HepG2 (cell line): ENCODE results near the gene NAIF1. TPM values are rescaled to one million over a fixed set of nuclear protein-coding genes. Genes with fewer than 3 reads are reported as not detected.
A peak's percentile ranks its signal among the peaks of the same experiment; 100 is the strongest.

Experiments
- ATF6 ChIP-seq: sonication (generic); formaldehyde crosslinking; conservative IDR thresholded peaks from 2 replicates; pipeline ENCODE4 v1.4.0; 2020; ENCODE audit warnings: missing genetic modification reagents
- CBX5 ChIP-seq: sonication (generic); formaldehyde crosslinking; IDR thresholded peaks from 2 replicates; pipeline ENCODE4 v1.4.0; 2020; ENCODE audit warnings: missing genetic modification reagents, borderline replicate concordance
- CHD2 ChIP-seq: IDR thresholded peaks from 2 replicates; pipeline ENCODE4 v1.6.1; 2011; ENCODE audit warnings: low read depth, low read length, improper control_type of control experiment
- DR1 ChIP-seq: sonication (generic); formaldehyde crosslinking; IDR thresholded peaks from 2 replicates; pipeline ENCODE4 v1.8.0; 2021; ENCODE audit warnings: mild to moderate bottlenecking, missing genetic modification reagents, inconsistent platforms
- FOSL1 ChIP-seq: sonication (generic); formaldehyde crosslinking; IDR thresholded peaks from 2 replicates; pipeline ENCODE4 v1.9.0; 2021; ENCODE audit warnings: missing genetic modification reagents, borderline replicate concordance
- FOXO1 ChIP-seq: sonication (generic); formaldehyde crosslinking; IDR thresholded peaks from 2 replicates; pipeline ENCODE4 v1.4.0; 2020; ENCODE audit warnings: missing genetic modification reagents
- GABPA ChIP-seq, 2 experiments: IDR thresholded peaks; 2 replicates each; pipeline ENCODE4 v1.6.1; 2011 to 2016; ENCODE audit warnings: low read depth in 2 of 2, low read length in 1 of 2, missing biosample characterization in 1 of 2, missing genetic modification characterization in 1 of 2
- HINFP ChIP-seq: sonication (generic); formaldehyde crosslinking; IDR thresholded peaks from 2 replicates; pipeline ENCODE4 v1.4.0; 2020; ENCODE audit warnings: low read depth, mild to moderate bottlenecking, missing genetic modification reagents
- HNF4A ChIP-seq: sonication (generic); formaldehyde crosslinking; IDR thresholded peaks from 2 replicates; pipeline ENCODE4 v1.4.0; 2020; ENCODE audit warnings: missing genetic modification reagents
- HOXA7 ChIP-seq: sonication (generic); formaldehyde crosslinking; IDR thresholded peaks from 2 replicates; pipeline ENCODE4 v1.8.1; 2022; ENCODE audit warnings: mild to moderate bottlenecking, missing genetic modification reagents, moderate library complexity
- ISX ChIP-seq: sonication (generic); formaldehyde crosslinking; conservative IDR thresholded peaks from 2 replicates; pipeline ENCODE4 v1.5.0; 2020; ENCODE audit warnings: missing genetic modification reagents
- KDM3A ChIP-seq: IDR thresholded peaks from 2 replicates; pipeline ENCODE4 v1.6.1; 2018; ENCODE audit warnings: low read depth, missing compliant biosample characterization
- KLF16 ChIP-seq, 2 experiments: sonication (generic) in 1 of 2; formaldehyde crosslinking in 1 of 2; IDR thresholded peaks; 2 replicates each; pipeline versions ENCODE4 v1.6.1 to v1.8.0; 2016 to 2023; ENCODE audit warnings: missing genetic modification reagents in 2 of 2, missing compliant biosample characterization in 1 of 2
- MYNN ChIP-seq: sonication (generic); formaldehyde crosslinking; IDR thresholded peaks from 2 replicates; pipeline ENCODE4 v1.4.0; 2020; ENCODE audit warnings: mild to moderate bottlenecking, low read depth, missing genetic modification reagents
- NFKB2 ChIP-seq: sonication (generic); formaldehyde crosslinking; IDR thresholded peaks from 2 replicates; pipeline ENCODE4 v1.4.0; 2020; ENCODE audit warnings: missing genetic modification reagents, borderline replicate concordance
- NFYC ChIP-seq: IDR thresholded peaks from 2 replicates; pipeline ENCODE4 v1.6.1; 2016; ENCODE audit warnings: missing genetic modification reagents, missing compliant biosample characterization
- PHF5A ChIP-seq: IDR thresholded peaks from one replicate; pipeline ENCODE4 v1.6.1; 2018; ENCODE audit warnings: low read depth, missing genetic modification reagents; ENCODE audit not compliant: unreplicated experiment
- RBAK ChIP-seq: sonication (generic); formaldehyde crosslinking; IDR thresholded peaks from 2 replicates; pipeline ENCODE4 v1.5.1; 2020; ENCODE audit warnings: mild to moderate bottlenecking, missing genetic modification reagents
- RBM22 ChIP-seq: fragments of 200-400 bp; formaldehyde crosslinking; optimal IDR thresholded peaks from 2 replicates; pipeline ENCODE3; 2017; ENCODE audit warnings: mild to moderate bottlenecking, low read length, moderate library complexity
- REL ChIP-seq: sonication (generic); formaldehyde crosslinking; conservative IDR thresholded peaks from 2 replicates; pipeline ENCODE4 v1.8.0; 2022; ENCODE audit warnings: mild to moderate bottlenecking, missing genetic modification reagents, moderate library complexity
- SMAD9 ChIP-seq: sonication (generic); formaldehyde crosslinking; IDR thresholded peaks from 2 replicates; pipeline ENCODE4 v1.5.1; 2020; ENCODE audit warnings: mild to moderate bottlenecking, missing genetic modification reagents
- THAP9 ChIP-seq: sonication (generic); formaldehyde crosslinking; IDR thresholded peaks from 2 replicates; pipeline ENCODE4; 2020; ENCODE audit warnings: missing genetic modification reagents, mild to moderate bottlenecking, borderline replicate concordance
- ZMYM2 ChIP-seq: sonication (generic); formaldehyde crosslinking; IDR thresholded peaks from 2 replicates; pipeline ENCODE4 v1.8.0; 2022; ENCODE audit warnings: mild to moderate bottlenecking, missing genetic modification reagents
- ZNF143 ChIP-seq: sonication (generic); formaldehyde crosslinking; IDR thresholded peaks from 2 replicates; pipeline ENCODE4 v1.4.0; 2020; ENCODE audit warnings: missing genetic modification reagents
- ZNF30 ChIP-seq: sonication (generic); formaldehyde crosslinking; IDR thresholded peaks from 2 replicates; pipeline ENCODE4 v1.5.0; 2020; ENCODE audit warnings: mild to moderate bottlenecking, missing genetic modification reagents
- ZNF34 ChIP-seq: sonication (generic); formaldehyde crosslinking; IDR thresholded peaks from 2 replicates; pipeline ENCODE4 v1.4.0; 2020; ENCODE audit warnings: mild to moderate bottlenecking, missing genetic modification reagents, borderline replicate concordance
- ZSCAN30 ChIP-seq: sonication (generic); formaldehyde crosslinking; IDR thresholded peaks from 2 replicates; pipeline ENCODE4 v1.5.0; 2020; ENCODE audit warnings: mild to moderate bottlenecking, missing genetic modification reagents
- polyA plus RNA-seq, 8 experiments: library from polyadenylated mRNA; depleted of rRNA in 3 of 8; stranded (reverse) in 7 of 8; unstranded in 1 of 8; fragments of >200 nt; fragmentation: Illumina TruSeq in 4 of 8; extraction: Trizol in 4 of 8; gene quantifications; 2 replicates each; pipeline versions ENCODE4 v1.2.1 to v1.2.3, GENCODE V29; 2011 to 2016; ENCODE audit warnings: low read depth in 4 of 8, missing spikeins in 1 of 8, mixed read lengths in 1 of 8; ENCODE audit not compliant: insufficient read depth in 1 of 8
- total RNA-seq, 5 experiments: library from RNA; depleted of rRNA; stranded (reverse); fragments of >200 nt; fragmentation: Illumina TruSeq; extraction: Trizol; gene quantifications; 2 replicates each; pipeline ENCODE4 v1.2.3, GENCODE V29; 2016; ENCODE audit warnings: low read depth in 1 of 5

NAIF1 gene
- total and polyA plus RNA-seq, 2 of the 13 experiments (the other 11 are each of a cell fraction or from before 2014, with no cell fraction given): 6.0 to 6.9 TPM

- TF ChIP-seq SMAD9: no peak
- peak; percentile 41; the same call in 1 of the 2 replicates for TF ChIP-seq CBX5 (CRISPR knock-in tag)
- no peak for TF ChIP-seq PHF5A (CRISPR knock-in tag)
- TF ChIP-seq KDM3A (CRISPR knock-in tag): no peak
- TF ChIP-seq FOSL1 (CRISPR knock-in tag): no peak
- no peak for TF ChIP-seq RBAK (CRISPR knock-in tag)
- no peak for TF ChIP-seq NFYC (CRISPR knock-in tag)
- TF ChIP-seq DR1 (CRISPR knock-in tag): no peak
- TF ChIP-seq ZSCAN30 (CRISPR knock-in tag): no peak
- TF ChIP-seq FOXO1 (CRISPR knock-in tag): peak; percentile 75
- TF ChIP-seq ZNF34 (CRISPR knock-in tag): no peak
- TF ChIP-seq MYNN (CRISPR knock-in tag): no peak
- no peak for TF ChIP-seq CHD2
- no peak for TF ChIP-seq ATF6
- TF ChIP-seq ZNF143 (CRISPR knock-in tag): no peak
- no peak for TF ChIP-seq GABPA (IDR thresholded peaks at IDR 0.05; ENCODE audit: low read depth, low read length)
- peak; percentile 54; the same call in 1 of the 2 replicates for TF ChIP-seq GABPA (CRISPR knock-in tag; IDR thresholded peaks at IDR 0.05; ENCODE audit: low read depth)
- TF ChIP-seq KLF16 (CRISPR knock-in tag; IDR thresholded peaks at IDR 0.05): no peak
- no peak for TF ChIP-seq REL (CRISPR knock-in tag)
- no peak; the same call in 1 of the 2 replicates for TF ChIP-seq HINFP
- TF ChIP-seq NFKB2 (CRISPR knock-in tag): no peak
- peak; percentile 94 for TF ChIP-seq HNF4A
- no peak for TF ChIP-seq HOXA7 (CRISPR knock-in tag)
- peak; percentile 65; the same call in 1 of the 2 replicates for TF ChIP-seq THAP9 (CRISPR knock-in tag)
- peak; percentile 56; the same call in 1 of the 2 replicates for TF ChIP-seq ZMYM2
- no peak for TF ChIP-seq ISX (CRISPR knock-in tag)
- no peak for TF ChIP-seq ZNF30
- peak; percentile 44 for TF ChIP-seq RBM22
Measured at GRCh38 chr9:128104171-128104618, 37.1 kb upstream of the NAIF1 start (continued).
